HG03280 (cell line): ENCODE results near the gene ARL2.
"Not testable (repeated sequence)": the region's sequence is repeated elsewhere in the genome, so short reads cannot be mapped to it uniquely, and the experiment has no call there.

Experiments
- ATAC-seq: cut with Tn5 transposase; IDR thresholded peaks from one replicate; pipeline ENCODE4 v1.9.1; 2021; ENCODE audit warnings: mild to moderate bottlenecking, moderate library complexity; ENCODE audit not compliant: unreplicated experiment

Gene ARL2

DNA sequence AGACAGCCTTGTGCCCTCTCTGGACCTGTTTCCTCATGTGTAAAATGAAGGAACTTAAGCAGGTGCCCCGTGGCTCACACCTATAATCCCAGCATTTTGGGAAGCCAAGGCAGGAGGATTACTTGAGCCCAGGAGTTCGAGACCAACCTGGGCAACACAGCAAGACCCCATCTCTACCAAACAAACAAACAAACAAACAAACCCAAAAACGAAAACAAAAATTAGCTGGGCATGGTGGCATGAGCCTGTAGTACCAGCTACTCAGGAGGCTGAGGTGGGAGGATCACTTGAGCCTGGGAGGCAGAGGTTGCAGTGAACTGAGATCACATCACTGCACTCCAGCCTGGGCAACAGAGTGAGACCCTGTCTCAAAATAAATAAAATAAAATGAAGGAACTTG lies 10.0 kb upstream of the ARL2 start:
- ATAC-seq = not testable (repeated sequence)

DNA sequence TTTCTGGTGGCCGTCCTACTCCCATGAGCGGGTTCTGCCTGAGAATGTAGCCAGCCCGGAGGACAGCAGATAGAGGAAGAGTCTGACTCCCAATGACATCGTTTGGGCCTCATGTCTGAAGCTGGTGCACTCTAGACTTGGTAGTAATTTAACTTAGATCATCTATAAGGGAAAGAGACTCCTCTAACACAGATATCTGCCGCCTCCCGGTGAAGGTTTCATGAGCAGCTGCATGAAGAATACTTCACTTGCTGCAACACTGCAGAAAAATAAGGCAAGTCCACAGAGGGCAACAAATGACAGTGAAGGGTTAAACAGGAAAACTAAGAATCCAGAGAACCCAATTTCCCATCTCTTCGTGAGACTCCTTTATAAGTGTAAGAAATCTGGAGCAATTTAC lies 5.9 kb upstream of the ARL2 start:
- ATAC-seq = no peak

DNA sequence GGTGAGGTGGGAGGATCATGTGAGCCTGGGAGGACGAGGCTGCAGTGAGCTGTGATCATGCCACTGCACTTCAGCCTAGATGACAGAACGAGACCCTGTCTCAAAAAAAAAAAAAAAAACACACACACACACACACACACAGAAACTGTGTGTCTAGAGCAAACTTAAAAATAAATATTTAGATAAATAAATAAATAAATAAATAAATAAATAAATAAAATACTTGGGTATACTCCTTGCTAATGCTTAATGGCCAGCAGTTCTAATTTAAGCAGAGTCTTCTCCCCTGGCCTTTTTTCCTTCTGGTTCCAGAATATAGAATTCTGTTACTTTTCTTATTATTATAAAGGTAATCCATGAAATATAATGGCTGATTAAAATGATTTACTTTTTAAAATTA lies 5.1 kb upstream of the ARL2 start:
- no peak for ATAC-seq

DNA sequence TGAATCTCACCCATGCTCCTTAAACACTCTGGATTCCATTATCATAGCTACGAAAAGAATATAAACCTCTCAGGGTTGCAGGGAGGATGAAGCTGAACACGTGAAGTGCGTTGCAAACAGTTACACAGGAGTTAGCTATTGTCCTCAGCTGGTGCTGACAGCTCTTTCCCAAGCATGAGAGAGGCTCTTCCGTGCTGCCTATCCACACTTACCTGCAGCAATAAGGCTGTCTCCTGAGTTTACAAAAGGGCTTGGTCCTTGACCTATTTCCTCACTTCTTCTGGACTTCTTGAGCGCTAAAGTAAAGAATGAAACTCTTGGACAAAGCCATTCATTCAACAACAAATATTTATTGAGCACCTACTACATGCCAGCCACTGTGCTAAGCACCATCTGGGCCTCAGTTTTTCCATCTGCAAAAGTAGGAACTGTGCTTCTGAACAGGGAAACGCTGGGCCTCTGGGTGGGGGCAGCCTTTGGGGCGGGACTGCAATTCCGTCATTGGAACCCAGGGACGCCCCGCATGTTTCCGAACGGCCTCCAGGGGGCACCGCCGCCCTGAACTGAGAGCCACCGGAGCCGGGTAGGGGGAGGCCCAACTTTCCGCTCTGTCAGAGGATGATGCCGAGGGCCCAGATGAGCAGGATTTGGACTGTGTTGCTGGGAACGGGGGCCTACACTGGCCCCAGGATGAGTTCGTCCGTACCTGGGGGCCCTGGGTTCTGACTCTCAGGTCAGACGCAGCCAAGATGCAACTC lies 651 bp upstream of the ARL2 start:
- peak; percentile 75 for ATAC-seq

DNA sequence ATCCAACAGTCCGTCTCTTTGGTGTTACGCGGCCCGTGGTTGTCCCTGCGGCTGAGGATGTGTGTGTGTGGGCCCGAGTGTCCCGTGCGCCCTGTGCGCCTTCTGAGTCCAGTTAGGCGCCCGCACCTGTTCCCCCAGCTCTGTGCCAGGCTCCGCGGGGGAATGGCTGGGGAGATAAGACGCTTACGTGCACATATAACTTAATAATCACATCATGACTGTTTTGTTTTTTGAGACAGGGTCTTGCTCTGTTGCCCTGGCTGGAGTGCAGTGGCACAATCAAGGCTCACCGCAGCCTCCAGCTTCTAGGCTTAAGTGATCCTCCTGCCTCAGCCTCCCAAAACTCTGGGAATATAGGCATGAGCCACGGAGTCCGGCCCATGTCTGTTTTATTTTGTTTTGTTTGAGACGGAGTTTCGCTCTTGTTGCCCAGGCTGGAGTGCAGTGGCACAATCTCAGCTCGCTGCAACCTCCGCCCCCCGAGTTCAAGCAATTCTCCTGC lies 817 bp downstream of the ARL2 start:
- no peak for ATAC-seq

DNA sequence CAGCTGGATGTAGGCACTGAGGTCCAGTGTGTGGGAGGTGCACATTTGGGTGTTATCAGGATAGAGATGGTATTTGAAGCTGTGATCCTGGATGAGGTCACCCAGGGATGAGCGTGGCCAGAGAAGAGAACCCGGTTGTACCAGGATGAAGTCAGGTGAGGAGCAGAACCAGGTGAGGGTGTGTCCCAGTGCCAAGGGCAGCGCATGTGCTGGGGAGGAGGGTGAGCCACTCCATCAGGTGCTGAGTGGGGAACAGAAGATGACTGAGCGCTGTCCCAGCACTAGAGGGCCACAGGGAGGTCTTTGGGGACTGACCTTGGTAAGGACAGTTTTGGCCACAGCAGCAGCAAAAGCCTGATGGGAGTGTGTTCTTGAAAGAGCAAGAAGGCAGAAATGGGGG lies 2.7 kb downstream of the ARL2 start:
- ATAC-seq = no peak

DNA sequence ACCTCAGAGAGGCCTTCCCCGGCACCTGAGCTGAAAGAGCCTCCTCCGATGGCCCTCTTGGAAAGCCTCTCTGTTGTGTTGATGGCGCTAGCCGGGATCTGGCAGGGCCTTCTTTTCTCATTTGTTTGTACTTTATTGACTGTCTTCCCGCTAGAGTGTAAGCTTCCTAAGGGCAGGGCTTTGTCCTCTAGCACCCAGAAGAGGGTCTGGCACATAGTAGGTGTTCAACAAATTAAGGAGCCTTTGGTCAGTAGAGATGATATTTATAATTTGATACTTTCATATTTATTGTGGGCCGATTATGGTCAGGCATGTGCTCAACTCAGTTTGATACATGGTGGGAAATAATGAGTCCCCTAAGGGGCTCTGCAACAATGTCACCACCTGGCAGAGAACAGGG lies 4.0 kb downstream of the ARL2 start:
- ATAC-seq = no peak

DNA sequence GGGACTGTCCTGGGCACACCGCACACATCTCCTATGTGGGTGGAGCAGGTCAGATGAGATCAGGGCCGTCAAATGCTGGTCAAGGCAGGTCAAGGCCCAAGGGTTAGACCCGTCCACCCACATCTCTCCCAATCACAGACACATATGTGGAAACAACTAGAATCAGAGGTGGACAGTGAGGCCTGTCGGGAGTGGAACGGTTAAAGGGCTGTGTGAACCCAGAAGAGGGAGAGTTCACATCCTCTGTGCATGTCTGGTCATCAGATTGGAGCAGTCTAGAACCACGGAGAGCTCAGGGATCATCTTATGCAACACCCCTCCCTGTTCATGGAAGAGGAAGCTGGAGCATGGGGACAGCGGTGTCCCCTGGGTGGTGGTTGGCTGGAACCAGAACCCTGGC lies 5.9 kb downstream of the ARL2 start:
- no peak for ATAC-seq

DNA sequence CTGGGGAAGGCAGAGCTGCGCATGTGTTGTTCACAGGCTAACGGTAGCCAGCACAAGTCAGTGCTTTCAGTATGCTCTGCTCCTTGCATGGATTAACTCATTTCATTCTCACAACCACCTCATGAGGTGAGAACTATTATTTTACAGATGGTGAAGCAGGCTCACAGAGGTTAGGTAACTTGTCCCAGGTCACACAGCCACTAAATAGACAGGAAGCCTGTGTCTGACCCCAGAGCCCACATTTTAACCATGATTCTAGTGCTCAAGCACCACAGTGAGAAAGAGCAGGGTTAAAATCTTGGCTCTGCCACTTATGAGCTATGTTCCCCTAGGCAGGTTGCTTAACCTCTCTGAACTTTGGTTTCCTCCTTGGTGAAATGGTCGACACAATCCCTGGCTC lies 7.0 kb downstream of the ARL2 start:
- ATAC-seq = no peak

DNA sequence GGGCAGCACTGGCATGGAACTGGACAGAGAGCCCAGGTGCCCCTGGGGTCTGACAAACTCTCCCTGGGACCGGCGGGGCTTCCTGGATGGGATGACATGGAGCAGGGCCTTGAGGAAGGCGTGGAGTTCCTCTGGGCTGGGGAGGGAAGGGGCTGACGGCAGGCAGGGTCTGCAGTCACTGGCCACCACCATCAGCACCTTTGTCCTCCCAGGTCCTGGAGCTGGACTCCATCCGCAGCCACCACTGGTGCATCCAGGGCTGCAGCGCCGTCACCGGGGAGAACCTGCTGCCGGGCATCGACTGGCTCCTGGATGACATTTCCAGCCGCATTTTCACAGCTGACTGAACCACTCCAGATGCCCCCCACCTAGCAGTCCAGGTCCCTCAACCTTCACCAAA lies 7.5 kb downstream of the ARL2 start:
- no peak for ATAC-seq

DNA sequence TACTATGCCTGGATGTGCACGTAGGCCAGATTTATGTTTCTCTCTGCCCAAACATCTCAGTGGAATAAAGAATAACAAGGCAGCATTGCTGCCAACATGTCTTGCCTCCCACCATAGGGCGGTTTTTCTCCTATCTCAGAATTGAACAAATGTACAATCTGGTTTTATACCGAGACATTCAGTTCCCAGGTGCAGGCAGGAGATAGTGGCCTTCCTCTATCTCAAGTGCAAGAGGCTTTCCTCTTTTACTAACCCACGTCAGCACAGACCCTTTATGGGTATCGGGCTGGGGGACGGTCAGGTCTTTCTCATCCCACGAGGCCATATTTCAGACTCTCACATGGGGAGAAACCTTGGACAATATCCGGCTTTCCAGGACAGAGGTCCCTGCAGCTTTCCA lies 9.5 kb downstream of the ARL2 start:
- not testable (repeated sequence) for ATAC-seq

DNA sequence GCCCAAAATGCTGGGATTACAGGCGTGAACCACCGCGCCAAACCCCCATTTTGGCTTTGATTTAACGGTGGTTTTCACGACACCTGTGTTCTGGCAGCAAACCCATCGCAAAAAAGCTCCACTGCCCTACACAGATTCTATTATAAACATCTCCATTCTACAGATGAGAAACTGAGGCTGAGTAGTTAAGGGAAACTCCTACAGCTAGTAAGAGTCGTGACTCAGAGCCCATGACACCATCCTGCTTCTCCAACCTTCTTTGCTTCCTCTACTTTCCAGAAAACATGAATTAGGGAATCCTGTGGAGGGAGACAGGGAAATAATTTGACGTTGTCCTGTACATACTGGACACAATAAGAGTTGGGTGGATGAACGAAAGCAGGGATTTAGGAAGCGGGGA lies 12.8 kb downstream of the ARL2 start:
- no peak for ATAC-seq

DNA sequence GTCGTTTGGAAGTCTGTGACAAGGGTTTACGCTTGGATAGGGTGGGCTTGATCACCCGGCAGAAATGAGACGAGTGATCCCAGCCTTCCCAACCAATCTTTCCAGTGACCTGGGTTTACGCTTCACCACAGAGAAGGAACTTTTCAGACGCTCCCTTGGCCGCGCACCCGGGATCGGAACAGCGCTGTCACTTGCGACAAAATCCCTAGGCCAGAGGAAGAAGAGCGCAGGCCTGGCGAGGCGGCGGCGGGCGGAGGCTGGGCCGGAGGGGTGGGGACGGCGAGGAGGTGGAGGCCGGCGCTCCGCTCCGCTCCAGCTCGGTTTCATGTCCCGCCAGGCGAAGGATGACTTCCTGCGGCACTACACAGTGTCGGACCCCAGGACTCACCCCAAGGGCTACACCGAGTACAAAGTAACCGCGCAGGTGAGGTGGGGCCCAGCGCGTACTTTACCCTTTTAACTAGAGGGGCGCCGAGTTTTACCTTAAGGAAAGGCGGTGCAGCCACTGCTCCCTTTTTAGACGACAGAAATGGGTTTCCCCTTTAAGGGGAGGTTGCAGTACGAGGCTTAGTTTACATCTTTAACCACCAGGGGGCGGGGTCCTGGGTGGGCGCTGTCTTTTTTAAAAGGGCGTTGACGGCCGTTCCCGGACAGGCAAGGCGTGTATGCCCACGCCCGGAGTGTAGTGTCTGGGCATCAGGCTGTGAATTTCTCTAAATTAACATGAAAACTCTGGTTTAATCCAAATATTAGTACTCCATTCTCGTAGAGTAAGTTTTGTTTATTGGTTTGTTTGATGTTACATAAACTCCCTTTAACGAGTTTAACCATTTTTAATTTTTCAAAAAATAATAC lies 13.5 kb downstream of the ARL2 start, which contains the start of gene SNX15:
Gene SNX15 (plus strand): TSS at position 227 of the 855 bp plus-strand sequence. CDS start 99 bp downstream, at position 326.
- peak; percentile 84 for ATAC-seq

DNA sequence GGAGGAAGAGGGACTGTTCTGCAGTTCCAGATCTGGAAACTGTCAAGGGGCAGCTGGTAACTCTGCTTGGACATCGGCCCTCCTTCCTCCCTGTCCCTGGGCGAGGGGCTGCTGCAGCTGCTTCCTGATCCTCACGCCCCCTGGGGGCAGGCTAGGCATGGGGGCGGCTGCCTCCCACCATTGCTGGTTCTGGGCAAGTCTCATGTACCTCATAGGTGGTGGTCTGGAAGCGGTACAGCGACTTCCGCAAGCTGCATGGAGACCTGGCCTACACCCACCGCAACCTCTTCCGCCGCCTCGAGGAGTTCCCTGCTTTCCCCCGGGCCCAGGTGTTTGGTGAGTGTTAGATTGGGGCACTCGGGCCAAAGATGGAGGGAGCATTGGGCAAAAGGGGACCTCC lies 18.3 kb downstream of the ARL2 start:
- no peak for ATAC-seq

DNA sequence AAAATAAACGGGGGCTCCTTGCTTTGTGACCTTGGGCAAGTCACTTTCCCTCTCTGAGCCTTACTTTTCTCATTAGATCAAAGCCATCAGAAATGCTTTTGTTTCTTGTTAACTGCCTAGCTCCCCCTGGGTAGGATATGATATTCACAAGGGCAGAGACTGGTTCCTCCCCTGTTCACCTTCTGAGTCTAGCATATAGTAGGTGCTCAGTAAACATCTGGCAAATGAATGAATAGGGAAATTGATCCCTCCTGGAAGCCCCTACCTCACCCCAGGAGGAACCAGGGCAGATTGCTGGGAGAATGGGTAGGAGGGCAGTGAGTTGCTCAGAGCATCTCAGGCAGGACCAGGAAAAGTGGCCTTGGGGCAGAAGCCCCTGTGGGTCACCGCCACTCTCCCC lies 20.5 kb downstream of the ARL2 start:
- ATAC-seq = no peak

DNA sequence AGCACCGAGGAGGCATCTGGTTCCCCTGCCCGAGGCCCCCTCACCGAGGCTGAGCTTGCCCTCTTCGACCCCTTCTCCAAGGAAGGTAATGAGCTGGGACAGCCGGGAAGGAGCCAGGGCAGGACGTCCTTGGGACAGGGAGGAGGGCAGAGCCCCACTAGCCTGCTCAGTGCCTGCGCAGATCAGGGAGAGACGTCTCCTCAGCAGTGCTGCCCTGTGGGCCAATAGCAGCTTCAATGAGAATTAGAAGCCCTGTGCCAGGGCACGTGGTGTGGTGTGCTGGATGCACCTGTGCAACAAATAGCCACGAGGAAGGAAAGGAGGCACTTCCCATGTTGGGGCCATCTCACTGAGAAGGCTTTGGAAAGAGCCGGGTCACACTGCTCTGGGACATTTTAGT lies 21.6 kb downstream of the ARL2 start:
- ATAC-seq = no peak

DNA sequence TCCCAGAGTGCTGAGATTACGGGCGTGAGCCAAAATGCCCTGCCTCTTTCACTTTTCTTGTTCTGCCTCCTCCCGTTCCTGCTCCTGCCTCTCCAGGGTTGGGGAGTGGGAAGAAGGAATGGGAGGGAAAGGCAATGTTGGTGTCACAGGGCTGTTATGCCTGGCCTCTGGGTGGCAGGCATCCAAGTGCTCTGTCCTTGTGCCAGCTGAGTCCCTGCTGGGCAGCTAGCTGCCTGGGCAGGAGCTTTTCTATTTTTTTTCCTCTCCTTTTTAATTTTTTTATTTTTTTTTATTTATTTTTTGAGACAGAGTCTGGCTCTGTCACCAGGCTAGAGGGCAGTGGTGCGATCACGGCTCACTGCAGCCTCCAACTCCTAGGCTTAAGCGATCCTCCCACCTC lies 23.0 kb downstream of the ARL2 start:
- no peak for ATAC-seq

DNA sequence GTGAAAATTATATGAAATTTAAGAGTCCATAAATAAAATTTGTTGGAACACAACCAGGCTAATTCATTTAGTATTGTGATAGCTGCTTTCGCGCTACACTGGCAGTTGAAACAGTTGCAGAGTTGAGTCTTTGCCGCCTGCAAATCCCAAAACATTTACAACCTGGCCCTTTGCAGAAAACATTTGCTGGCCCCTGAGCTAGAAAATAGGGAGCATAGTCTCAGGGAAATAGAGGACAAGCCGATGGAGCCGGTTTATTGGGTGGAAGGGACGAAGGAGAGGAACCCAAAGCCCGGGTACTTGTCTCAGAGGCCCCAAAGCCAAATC lies 26.5 kb downstream of the ARL2 start:
- no peak for ATAC-seq

DNA sequence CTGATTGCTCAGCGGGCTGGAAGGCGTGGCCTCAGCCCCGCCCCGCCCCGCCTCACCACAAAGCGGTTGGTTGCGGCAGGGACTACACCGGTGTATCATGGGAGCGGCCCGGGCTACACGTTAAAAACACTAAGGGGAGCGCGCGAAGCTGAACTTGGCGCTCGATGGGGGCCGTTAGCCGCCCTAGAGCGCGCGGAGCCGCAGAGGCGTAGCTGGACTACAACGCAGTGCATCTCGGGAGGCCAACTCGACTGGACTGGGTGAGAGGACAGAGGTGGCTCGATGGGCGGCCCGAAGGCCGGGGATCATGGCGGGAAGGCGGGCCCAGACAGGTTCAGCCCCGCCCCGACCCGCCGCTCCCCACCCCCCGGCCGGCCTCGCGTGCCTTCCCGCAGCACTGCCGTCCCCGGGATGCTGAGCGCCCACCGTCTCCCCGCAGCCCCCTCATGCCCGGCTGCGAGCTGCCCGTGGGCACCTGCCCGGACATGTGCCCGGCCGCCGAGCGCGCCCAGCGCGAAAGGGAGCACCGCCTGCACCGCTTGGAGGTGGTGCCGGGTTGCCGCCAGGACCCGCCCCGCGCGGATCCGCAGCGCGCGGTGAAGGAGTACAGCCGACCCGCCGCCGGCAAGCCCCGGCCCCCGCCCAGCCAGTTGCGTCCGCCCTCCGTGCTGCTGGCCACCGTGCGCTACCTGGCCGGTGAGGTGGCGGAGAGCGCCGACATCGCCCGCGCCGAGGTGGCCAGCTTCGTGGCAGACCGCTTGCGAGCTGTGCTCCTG lies 27.1 kb downstream of the ARL2 start, which contains the start of gene SAC3D1:
Gene SAC3D1 (plus strand): TSS at position 364 of the 776 bp plus-strand sequence. CDS start 83 bp downstream, at position 447.
- ATAC-seq = peak; percentile 80

DNA sequence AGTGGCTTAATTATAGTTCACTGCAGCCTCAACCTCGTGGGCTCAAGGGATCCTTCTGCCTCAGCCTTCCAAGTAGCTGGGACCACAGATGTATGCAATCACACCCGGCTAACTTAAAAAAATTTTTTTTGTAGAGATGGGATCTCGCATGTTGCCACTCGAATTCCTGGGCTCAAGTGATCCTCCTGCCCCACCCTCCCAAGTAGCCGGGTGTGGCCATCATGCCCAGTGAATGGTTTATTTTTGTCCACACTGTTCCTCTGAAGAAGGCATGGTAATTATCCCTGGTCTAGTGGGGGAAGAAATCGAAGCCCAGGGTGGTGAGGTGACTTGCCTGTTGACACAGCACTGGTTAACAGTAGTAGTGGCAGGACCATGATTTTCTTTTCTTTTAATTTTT lies 28.9 kb downstream of the ARL2 start:
- ATAC-seq = no peak

DNA sequence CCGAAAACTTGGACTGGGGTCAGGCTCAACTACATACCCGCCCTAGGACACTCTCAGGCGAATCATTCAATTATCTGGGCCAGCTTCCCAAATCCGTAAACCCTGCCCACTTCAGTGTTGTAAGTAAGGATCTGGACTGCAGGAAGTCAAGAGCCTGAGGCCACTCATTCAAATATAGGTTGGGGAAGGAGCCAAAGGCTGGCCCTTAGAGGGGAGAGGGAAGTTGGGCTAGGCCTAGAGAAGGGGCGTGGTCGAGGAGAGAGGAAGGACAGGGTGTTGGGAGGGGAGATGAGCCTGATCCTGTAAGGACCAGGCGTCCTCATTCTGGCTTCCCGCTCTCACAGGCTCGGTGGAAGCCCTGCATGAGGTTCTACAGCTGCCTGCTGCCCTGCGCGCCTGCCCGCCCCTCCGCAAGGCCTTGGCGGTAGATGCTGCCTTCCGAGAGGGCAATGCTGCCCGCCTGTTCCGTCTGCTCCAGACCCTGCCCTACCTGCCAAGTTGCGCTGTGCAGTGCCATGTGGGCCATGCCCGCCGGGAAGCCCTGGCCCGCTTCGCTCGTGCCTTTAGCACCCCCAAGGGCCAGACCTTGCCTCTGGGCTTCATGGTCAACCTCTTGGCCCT lies 30.0 kb downstream of the ARL2 start:
- no peak for ATAC-seq
